Neural cell (in vitro differentiated cells): ENCODE measurements around the gene TFB2M. TPM values are rescaled to one million over a fixed set of nuclear protein-coding genes. Genes with fewer than 3 reads are reported as not detected.
"Not testable (repeated sequence)": the region's sequence is repeated elsewhere in the genome, so short reads cannot be mapped to it uniquely, and the experiment has no call there.

Experiments
- H2AFZ ChIP-seq: fragments of 200-600, 300-800 bp; sonication (generic), shearing (Covaris generic); 2 replicates; pipeline ENCODE4 v1.6.0; 2014; ENCODE audit warnings: low read depth, mild to moderate bottlenecking, antibody characterized with exemption, low read length, moderate library complexity
- H3F3A ChIP-seq: fragments of 200-600 bp; shearing (Covaris generic); 2 replicates; pipeline ENCODE4 v1.6.1; 2016; ENCODE audit warnings: mild to moderate bottlenecking, moderate library complexity, mixed read lengths, antibody characterized with exemption, low read length; ENCODE audit not compliant: insufficient read depth, poor library complexity, severe bottlenecking
- H3K27ac ChIP-seq: fragments of 200-600, 300-800 bp; sonication (generic), shearing (Covaris generic); 2 replicates; pipeline ENCODE4 v1.5.1; 2014; ENCODE audit warnings: mild to moderate bottlenecking, low read length, moderate library complexity
- H3K27me3 ChIP-seq: fragments of 300-800, 200-600 bp; sonication (generic), shearing (Covaris generic); 2 replicates; pipeline ENCODE4 v1.6.0; 2014; ENCODE audit warnings: mild to moderate bottlenecking, low read depth, low read length, moderate library complexity; ENCODE audit not compliant: insufficient read depth
- H3K36me3 ChIP-seq: fragments of 300-800, 200-600 bp; sonication (generic), shearing (Covaris generic); 2 replicates; pipeline ENCODE4 v1.5.1; 2014; ENCODE audit warnings: mild to moderate bottlenecking, antibody characterized with exemption, low read length, moderate library complexity; ENCODE audit not compliant: insufficient read depth
- H3K4me2 ChIP-seq: fragments of 300-800, 200-600 bp; sonication (generic), shearing (Covaris generic); 2 replicates; pipeline ENCODE4 v1.6.0; 2014; ENCODE audit warnings: mild to moderate bottlenecking, low read length
- H3K4me3 ChIP-seq: fragments of 300-800, 200-600 bp; sonication (generic), shearing (Covaris generic); 2 replicates; pipeline ENCODE4 v1.5.1; 2014; ENCODE audit warnings: mild to moderate bottlenecking, low read length, moderate library complexity
- H3K79me2 ChIP-seq: fragments of 200-600 bp; shearing (Covaris generic); replicated peaks from 2 replicates; pipeline ENCODE4 v1.6.0; 2014; ENCODE audit warnings: mild to moderate bottlenecking, low read length, moderate library complexity; ENCODE audit not compliant: insufficient read depth
- H3K9ac ChIP-seq: fragments of 300-800, 200-600 bp; sonication (generic), shearing (Covaris generic); 2 replicates; pipeline ENCODE4 v1.6.1; 2016; ENCODE audit warnings: mild to moderate bottlenecking, low read length, mixed read lengths
- H3K9me2 ChIP-seq: fragments of 200-600 bp; shearing (Covaris generic); 2 replicates; pipeline ENCODE4 v1.6.1; 2016; ENCODE audit warnings: mild to moderate bottlenecking, low read length, mixed read lengths; ENCODE audit not compliant: insufficient read depth
- H3K9me3 ChIP-seq: fragments of 200-600, 300-800 bp; sonication (generic), shearing (Covaris generic); 2 replicates; pipeline ENCODE4 v1.6.1; 2016; ENCODE audit warnings: mild to moderate bottlenecking, mixed run types, low read length, moderate library complexity, mixed read lengths
- H4K20me1 ChIP-seq: fragments of 200-600 bp; shearing (Covaris generic); 2 replicates; pipeline ENCODE4 v1.6.1; 2016; ENCODE audit warnings: mild to moderate bottlenecking, mixed run types; ENCODE audit not compliant: insufficient read depth
- EP300 ChIP-seq: fragments of 450-650 bp; conservative IDR thresholded peaks from 2 replicates; pipeline ENCODE4 v1.6.1; 2014; ENCODE audit warnings: antibody characterized with exemption, mild to moderate bottlenecking, moderate library complexity; ENCODE audit not compliant: poor library complexity, severe bottlenecking
- EZH2 ChIP-seq: fragments of 200-600, 300-800 bp; shearing (Covaris generic), sonication (generic); IDR thresholded peaks from 2 replicates; pipeline ENCODE4 v1.6.1; 2014; ENCODE audit warnings: antibody characterized with exemption, low read length, borderline replicate concordance, mild to moderate bottlenecking; ENCODE audit not compliant: insufficient read depth, poor library complexity, severe bottlenecking
- MXI1 ChIP-seq: fragments of 450-650 bp; conservative IDR thresholded peaks from 2 replicates; pipeline ENCODE4 v1.6.1; 2014; ENCODE audit warnings: antibody characterized with exemption, mild to moderate bottlenecking; ENCODE audit not compliant: poor library complexity, severe bottlenecking
- POLR2AphosphoS5 ChIP-seq: IDR thresholded peaks from 2 replicates; pipeline ENCODE4 v1.6.1; 2012
- RAD21 ChIP-seq: fragments of 450-650 bp; conservative IDR thresholded peaks from 2 replicates; pipeline ENCODE4 v1.6.1; 2014; ENCODE audit warnings: antibody characterized with exemption, mild to moderate bottlenecking, moderate library complexity
- SMC3 ChIP-seq: fragments of 450-650 bp; conservative IDR thresholded peaks from 2 replicates; pipeline ENCODE4 v1.6.1; 2014; ENCODE audit warnings: antibody characterized with exemption, mild to moderate bottlenecking, moderate library complexity; ENCODE audit not compliant: poor library complexity
- TAF1 ChIP-seq: IDR thresholded peaks from 2 replicates; pipeline ENCODE4 v1.6.1; 2012; ENCODE audit warnings: low read depth
- polyA plus RNA-seq: library from polyadenylated mRNA; depleted of rRNA; stranded (reverse); fragments of >200 nt; gene quantifications from 2 replicates; pipeline ENCODE4 v1.2.3, GENCODE V29; 2014
- TF ChIP-seq, protein P1 (sequence below): fragments of 450-650 bp; IDR thresholded peaks from 2 replicates; pipeline ENCODE4 v1.5.1; 2014; ENCODE audit warnings: antibody characterized with exemption, mild to moderate bottlenecking, moderate library complexity; ENCODE audit not compliant: poor library complexity, severe bottlenecking
- TF ChIP-seq, protein P2 (sequence below): IDR thresholded peaks from 2 replicates; pipeline ENCODE4 v1.6.1; 2012; ENCODE audit warnings: borderline replicate concordance

TFB2M gene
- polyA plus RNA-seq, 1 donor from 2014 or later: 19.2 TPM

GRCh38 chr1:246591047-246591446, 25.0 kb upstream of the TFB2M start:
- Histone ChIP-seq H3K4me2 (no peak overlapping the region), H2AFZ (no peak overlapping the region), H3K4me3 (no peak overlapping the region), H3K36me3 (no peaks in the 10 kb centered on the region), H3K79me2 (peaks cover 3% of the 10 kb centered on the region), H3K27ac (no peak overlapping the region), H3K27me3 (no peaks in the 10 kb centered on the region), H3K9ac (no peak overlapping the region), H4K20me1 (no peaks in the 10 kb centered on the region), H3F3A (no peaks in the 10 kb centered on the region), H3K9me2 (no peaks in the 10 kb centered on the region), H3K9me3 (no peaks in the 10 kb centered on the region)
- TF ChIP-seq EP300 (no peak), MXI1 (no peak)

DNA sequence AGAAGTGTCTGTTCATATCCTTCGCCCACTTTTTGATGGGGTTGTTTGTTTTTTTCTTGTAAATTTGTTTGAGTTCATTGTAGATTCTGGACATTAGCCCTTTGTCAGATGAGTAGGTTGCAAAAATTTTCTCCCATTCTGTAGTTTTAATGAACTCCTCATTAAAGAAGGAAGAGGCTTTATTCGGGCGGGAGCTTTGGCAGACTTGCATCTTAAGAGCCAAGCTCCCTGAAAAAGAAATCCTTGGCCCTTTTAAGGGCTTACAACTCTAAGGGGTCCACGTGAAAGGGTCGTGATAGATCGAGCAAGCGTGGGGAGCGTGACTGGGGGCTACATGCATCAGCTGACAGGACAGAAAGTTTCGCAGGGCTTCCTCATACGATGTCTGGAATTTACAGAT, 23.9 kb upstream of the TFB2M start:
- not testable (repeated sequence) for H3K9ac ChIP-seq, H3K36me3 ChIP-seq, H3K9me2 ChIP-seq, H3K4me2 ChIP-seq, H4K20me1 ChIP-seq, H3F3A ChIP-seq, H3K9me3 ChIP-seq, H3K27me3 ChIP-seq, H2AFZ ChIP-seq, H3K27ac ChIP-seq, H3K4me3 ChIP-seq, H3K79me2 ChIP-seq

DNA sequence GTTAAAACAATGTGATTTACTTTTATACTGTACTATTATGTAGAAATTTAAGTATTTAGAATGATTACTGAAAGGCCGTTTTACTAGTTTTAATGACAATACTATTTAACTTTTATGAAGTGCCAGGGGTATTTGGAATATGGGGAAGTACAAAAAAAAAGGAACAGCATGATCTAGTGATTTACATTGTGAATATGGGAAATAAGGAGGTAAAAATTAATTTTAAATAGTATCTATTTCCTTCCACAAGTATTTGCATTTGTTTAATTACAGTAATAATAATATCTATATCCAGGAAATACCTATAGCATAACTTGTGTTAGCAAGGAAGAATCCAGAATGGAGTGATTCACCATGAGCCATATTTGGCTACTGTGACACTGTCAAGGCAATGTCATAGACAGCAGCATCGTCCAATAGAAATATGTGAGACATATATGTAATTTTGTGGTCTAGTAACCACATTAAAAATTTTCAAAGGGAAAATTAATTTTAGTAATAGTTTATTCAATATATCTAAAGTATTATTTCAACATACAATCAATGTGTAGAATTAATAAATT, 22.2 kb upstream of the TFB2M start:
- Histone ChIP-seq H3K4me3 (no peak overlapping the region), H3K9ac (no peak overlapping the region), H3K4me2 (no peak overlapping the region), H2AFZ (no peak overlapping the region), H3K9me2 (no peaks in the 10 kb centered on the region), H3F3A (no peaks in the 10 kb centered on the region), H4K20me1 (no peaks in the 10 kb centered on the region), H3K79me2 (peaks cover 3% of the 10 kb centered on the region), H3K27ac (no peak overlapping the region), H3K27me3 (no peaks in the 10 kb centered on the region), H3K9me3 (no peaks in the 10 kb centered on the region), H3K36me3 (no peaks in the 10 kb centered on the region)
- TF ChIP-seq MXI1: no peak
- no peak for TF ChIP-seq EZH2
- TF ChIP-seq RAD21: no peak
- TF ChIP-seq, protein P1, sequence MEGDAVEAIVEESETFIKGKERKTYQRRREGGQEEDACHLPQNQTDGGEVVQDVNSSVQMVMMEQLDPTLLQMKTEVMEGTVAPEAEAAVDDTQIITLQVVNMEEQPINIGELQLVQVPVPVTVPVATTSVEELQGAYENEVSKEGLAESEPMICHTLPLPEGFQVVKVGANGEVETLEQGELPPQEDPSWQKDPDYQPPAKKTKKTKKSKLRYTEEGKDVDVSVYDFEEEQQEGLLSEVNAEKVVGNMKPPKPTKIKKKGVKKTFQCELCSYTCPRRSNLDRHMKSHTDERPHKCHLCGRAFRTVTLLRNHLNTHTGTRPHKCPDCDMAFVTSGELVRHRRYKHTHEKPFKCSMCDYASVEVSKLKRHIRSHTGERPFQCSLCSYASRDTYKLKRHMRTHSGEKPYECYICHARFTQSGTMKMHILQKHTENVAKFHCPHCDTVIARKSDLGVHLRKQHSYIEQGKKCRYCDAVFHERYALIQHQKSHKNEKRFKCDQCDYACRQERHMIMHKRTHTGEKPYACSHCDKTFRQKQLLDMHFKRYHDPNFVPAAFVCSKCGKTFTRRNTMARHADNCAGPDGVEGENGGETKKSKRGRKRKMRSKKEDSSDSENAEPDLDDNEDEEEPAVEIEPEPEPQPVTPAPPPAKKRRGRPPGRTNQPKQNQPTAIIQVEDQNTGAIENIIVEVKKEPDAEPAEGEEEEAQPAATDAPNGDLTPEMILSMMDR: no peak
- no peak for TF ChIP-seq SMC3
- TF ChIP-seq, protein P2, sequence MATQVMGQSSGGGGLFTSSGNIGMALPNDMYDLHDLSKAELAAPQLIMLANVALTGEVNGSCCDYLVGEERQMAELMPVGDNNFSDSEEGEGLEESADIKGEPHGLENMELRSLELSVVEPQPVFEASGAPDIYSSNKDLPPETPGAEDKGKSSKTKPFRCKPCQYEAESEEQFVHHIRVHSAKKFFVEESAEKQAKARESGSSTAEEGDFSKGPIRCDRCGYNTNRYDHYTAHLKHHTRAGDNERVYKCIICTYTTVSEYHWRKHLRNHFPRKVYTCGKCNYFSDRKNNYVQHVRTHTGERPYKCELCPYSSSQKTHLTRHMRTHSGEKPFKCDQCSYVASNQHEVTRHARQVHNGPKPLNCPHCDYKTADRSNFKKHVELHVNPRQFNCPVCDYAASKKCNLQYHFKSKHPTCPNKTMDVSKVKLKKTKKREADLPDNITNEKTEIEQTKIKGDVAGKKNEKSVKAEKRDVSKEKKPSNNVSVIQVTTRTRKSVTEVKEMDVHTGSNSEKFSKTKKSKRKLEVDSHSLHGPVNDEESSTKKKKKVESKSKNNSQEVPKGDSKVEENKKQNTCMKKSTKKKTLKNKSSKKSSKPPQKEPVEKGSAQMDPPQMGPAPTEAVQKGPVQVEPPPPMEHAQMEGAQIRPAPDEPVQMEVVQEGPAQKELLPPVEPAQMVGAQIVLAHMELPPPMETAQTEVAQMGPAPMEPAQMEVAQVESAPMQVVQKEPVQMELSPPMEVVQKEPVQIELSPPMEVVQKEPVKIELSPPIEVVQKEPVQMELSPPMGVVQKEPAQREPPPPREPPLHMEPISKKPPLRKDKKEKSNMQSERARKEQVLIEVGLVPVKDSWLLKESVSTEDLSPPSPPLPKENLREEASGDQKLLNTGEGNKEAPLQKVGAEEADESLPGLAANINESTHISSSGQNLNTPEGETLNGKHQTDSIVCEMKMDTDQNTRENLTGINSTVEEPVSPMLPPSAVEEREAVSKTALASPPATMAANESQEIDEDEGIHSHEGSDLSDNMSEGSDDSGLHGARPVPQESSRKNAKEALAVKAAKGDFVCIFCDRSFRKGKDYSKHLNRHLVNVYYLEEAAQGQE: no peak
- TF ChIP-seq POLR2AphosphoS5: no peak
- TF ChIP-seq TAF1: no peak
- TF ChIP-seq EP300: no peak
